Osteocyte (in vitro differentiated cells): ENCODE data around the gene CFAP97D2. TPM values are rescaled to one million over a fixed set of nuclear protein-coding genes. Genes with fewer than 3 reads are reported as not detected.
"Not testable (repeated sequence)": the region's sequence is repeated elsewhere in the genome, so short reads cannot be mapped to it uniquely, and the experiment has no call there.

Experiments
- DNase-seq: peaks from one replicate; pipeline ENCODE4 v3.0.0; 2021; ENCODE audit warnings: mixed read lengths; ENCODE audit not compliant: unreplicated experiment; ENCODE audit errors: extremely low spot score
- H3K27ac Mint-ChIP-seq: one replicate; pipeline ENCODE4 v1.8.0; 2021; ENCODE audit warnings: mild to moderate bottlenecking, mixed read lengths; ENCODE audit not compliant: unreplicated experiment
- H3K27me3 Mint-ChIP-seq: one replicate; pipeline ENCODE4 v1.8.0; 2021; ENCODE audit warnings: mixed read lengths; ENCODE audit not compliant: unreplicated experiment
- H3K36me3 Mint-ChIP-seq: one replicate; pipeline ENCODE4 v1.8.0; 2021; ENCODE audit warnings: mixed read lengths; ENCODE audit not compliant: unreplicated experiment
- H3K4me1 Mint-ChIP-seq: one replicate; pipeline ENCODE4 v1.8.0; 2021; ENCODE audit warnings: mixed read lengths; ENCODE audit not compliant: unreplicated experiment
- H3K4me3 Mint-ChIP-seq: one replicate; pipeline ENCODE4 v1.8.0; 2021; ENCODE audit warnings: mild to moderate bottlenecking, moderate library complexity, mixed read lengths; ENCODE audit not compliant: unreplicated experiment
- H3K9me3 Mint-ChIP-seq: one replicate; pipeline ENCODE4 v1.8.0; 2021; ENCODE audit warnings: mixed read lengths; ENCODE audit not compliant: unreplicated experiment
- CTCF ChIP-seq: fragments of 200-600 bp; sonication (generic); IDR thresholded peaks from 2 replicates; pipeline ENCODE4 v1.5.0; 2021; ENCODE audit warnings: antibody characterized with exemption, mild to moderate bottlenecking, moderate library complexity
- total RNA-seq: library from RNA; stranded (reverse); gene quantifications from 2 replicates; pipeline ENCODE4 v1.2.1, GENCODE V29; 2021

Gene CFAP97D2
- total RNA-seq, 1 donor from 2014 or later = not detected

GRCh38 chr13:114260814-114261213 lies 81.8 kb downstream of the CFAP97D2 start:
- DNase-seq = no peak
- TF ChIP-seq CTCF = no peak
- Mint-ChIP-seq H3K27me3 (no peaks in the 10 kb centered on the region), H3K9me3 (no peaks in the 10 kb centered on the region), H3K27ac (no peak overlapping the region), H3K36me3 (peaks cover 72% of the 10 kb centered on the region), H3K4me3 (no peak overlapping the region), H3K4me1 (peaks cover 26% of the 10 kb centered on the region)

- no peaks in the 10 kb centered on the region for H3K9me3 Mint-ChIP-seq
- H3K4me3 Mint-ChIP-seq = no peak overlapping the region
- no peaks in the 10 kb centered on the region for H3K27me3 Mint-ChIP-seq
Observed at GRCh38 chr13:114261328-114261965, 82.4 kb downstream of the CFAP97D2 start.

GRCh38 chr13:114263578-114263977 lies 84.5 kb downstream of the CFAP97D2 start:
- no peaks in the 10 kb centered on the region for H3K27me3 Mint-ChIP-seq
- H3K36me3 Mint-ChIP-seq = peaks cover 65% of the 10 kb centered on the region
- no peak for DNase-seq
- H3K27ac Mint-ChIP-seq = peak overlapping the region; percentile 87
- TF ChIP-seq CTCF = no peak
- H3K9me3 Mint-ChIP-seq = no peaks in the 10 kb centered on the region
- H3K4me3 Mint-ChIP-seq = no peak overlapping the region
- H3K4me1 Mint-ChIP-seq = peaks cover 28% of the 10 kb centered on the region

More at GRCh38 chr13:114261328-114261965, 82.4 kb downstream of the CFAP97D2 start:
- no peak overlapping the region for H3K27ac Mint-ChIP-seq
- peaks cover 28% of the 10 kb centered on the region for H3K4me1 Mint-ChIP-seq
- no peak for TF ChIP-seq CTCF
- H3K36me3 Mint-ChIP-seq = peaks cover 69% of the 10 kb centered on the region
- DNase-seq = no peak

GRCh38 chr13:114264313-114264712 lies 85.3 kb downstream of the CFAP97D2 start:
- DNase-seq, H3K27me3 Mint-ChIP-seq, H3K4me3 Mint-ChIP-seq, H3K9me3 Mint-ChIP-seq: not testable (repeated sequence)
- H3K4me1 Mint-ChIP-seq = peaks cover 28% of the 10 kb centered on the region
- peaks cover 66% of the 10 kb centered on the region for H3K36me3 Mint-ChIP-seq
- peak overlapping the region; percentile 87 for H3K27ac Mint-ChIP-seq

- Mint-ChIP-seq H3K4me1 (peaks cover 28% of the 10 kb centered on the region), H3K27me3 (no peaks in the 10 kb centered on the region), H3K9me3 (no peaks in the 10 kb centered on the region), H3K4me3 (peak overlapping the region; percentile 22), H3K27ac (peak overlapping the region; percentile 87), H3K36me3 (peaks cover 62% of the 10 kb centered on the region)
- no peak for TF ChIP-seq CTCF
- no peak for DNase-seq
Observed at GRCh38 chr13:114264886-114265611, 86.0 kb downstream of the CFAP97D2 start.
